H9 (cell line): ENCODE results near the gene IGF1R. TPM values are rescaled to one million over a fixed set of nuclear protein-coding genes. Genes with fewer than 3 reads are reported as not detected.
A peak's percentile ranks its signal among the peaks of the same experiment; 100 is the strongest.

Experiments
- DNase-seq: peaks from one replicate; pipeline ENCODE4 v3.0.0-alpha.2; 2017
- H2AFZ ChIP-seq: one replicate; pipeline ENCODE4 v1.6.1; 2013; ENCODE audit warnings: mild to moderate bottlenecking, low read length, control low read depth, moderate library complexity
- H2AK5ac ChIP-seq: 2 replicates; pipeline ENCODE4 v1.6.1; 2013; ENCODE audit warnings: low read length, control low read depth, mixed read lengths; ENCODE audit not compliant: insufficient read length
- H2BK120ac ChIP-seq: one replicate; pipeline ENCODE4 v1.6.1; 2013; ENCODE audit warnings: low read depth, mild to moderate bottlenecking, low read length, control low read depth, inconsistent platforms; ENCODE audit not compliant: poor library complexity, severe bottlenecking
- H2BK12ac ChIP-seq: 2 replicates; pipeline ENCODE4 v1.6.1; 2013; ENCODE audit warnings: low read length, control low read depth, mixed read lengths, low read depth; ENCODE audit not compliant: insufficient read length
- H2BK15ac ChIP-seq: 2 replicates; pipeline ENCODE4 v1.6.1; 2013; ENCODE audit warnings: low read depth, low read length, control low read depth
- H2BK20ac ChIP-seq: one replicate; pipeline ENCODE4 v1.6.1; 2013; ENCODE audit warnings: low read depth, mild to moderate bottlenecking, low read length, control low read depth, inconsistent platforms; ENCODE audit not compliant: poor library complexity, severe bottlenecking
- H2BK5ac ChIP-seq: 2 replicates; pipeline ENCODE4 v1.6.1; 2013; ENCODE audit warnings: low read length, control low read depth, mixed read lengths; ENCODE audit not compliant: insufficient read length
- H3K14ac ChIP-seq: 2 replicates; pipeline ENCODE4 v1.6.1; 2013; ENCODE audit warnings: low read length, control low read depth; ENCODE audit not compliant: insufficient read depth
- H3K18ac ChIP-seq: 2 replicates; pipeline ENCODE4 v1.6.1; 2013; ENCODE audit warnings: low read depth, mild to moderate bottlenecking, mixed read lengths, low read length, control low read depth; ENCODE audit not compliant: insufficient read length
- H3K23ac ChIP-seq: 2 replicates; pipeline ENCODE4 v1.6.1; 2013; ENCODE audit warnings: low read length, control low read depth, mixed read lengths, low read depth; ENCODE audit not compliant: insufficient read length
- H3K23me2 ChIP-seq: 2 replicates; pipeline ENCODE4 v1.6.1; 2013; ENCODE audit warnings: low read depth, mild to moderate bottlenecking, mixed read lengths, low read length, control low read depth; ENCODE audit not compliant: insufficient read length, poor library complexity, severe bottlenecking
- H3K27ac ChIP-seq: 2 replicates; pipeline ENCODE4 v1.5.1; 2013; ENCODE audit warnings: low read length, control low read depth, mixed read lengths, low read depth; ENCODE audit not compliant: insufficient read length
- H3K27me3 ChIP-seq: 2 replicates; pipeline ENCODE4 v1.6.1; 2013; ENCODE audit warnings: low read length, control low read depth, inconsistent platforms; ENCODE audit not compliant: insufficient read depth
- H3K4ac ChIP-seq: 2 replicates; pipeline ENCODE4 v1.6.1; 2013; ENCODE audit warnings: low read depth, mild to moderate bottlenecking, control low read depth, inconsistent platforms, low read length, moderate library complexity
- H3K4me1 ChIP-seq: 2 replicates; pipeline ENCODE4 v1.6.1; 2013; ENCODE audit warnings: low read length, control low read depth, inconsistent platforms; ENCODE audit not compliant: insufficient read depth
- H3K4me2 ChIP-seq: 2 replicates; pipeline ENCODE4 v1.6.1; 2013; ENCODE audit warnings: low read length, control low read depth, mixed read lengths; ENCODE audit not compliant: insufficient read length, insufficient read depth
- H3K56ac ChIP-seq: 2 replicates; pipeline ENCODE4 v1.6.1; 2013; ENCODE audit warnings: low read depth, mild to moderate bottlenecking, mixed read lengths, low read length, control low read depth; ENCODE audit not compliant: insufficient read length
- H3K79me1 ChIP-seq: 2 replicates; pipeline ENCODE4 v1.6.1; 2013; ENCODE audit warnings: low read depth, mild to moderate bottlenecking, moderate library complexity, low read length, control low read depth, inconsistent platforms; ENCODE audit not compliant: insufficient read depth, poor library complexity, severe bottlenecking
- H3K79me2 ChIP-seq: 2 replicates; pipeline ENCODE4 v1.6.1; 2013; ENCODE audit warnings: low read length, control low read depth, inconsistent platforms; ENCODE audit not compliant: insufficient read depth
- H3K9ac ChIP-seq: 2 replicates; pipeline ENCODE4 v1.6.1; 2013; ENCODE audit warnings: low read length, control low read depth, mixed read lengths; ENCODE audit not compliant: insufficient read length; ENCODE audit errors: extremely low read depth
- H3K9me3 ChIP-seq: one replicate; pipeline ENCODE4 v1.6.1; 2013; ENCODE audit warnings: low read depth, low read length, inconsistent platforms; ENCODE audit not compliant: control insufficient read depth
- H3T11ph ChIP-seq: one replicate; pipeline ENCODE4 v1.6.1; 2013; ENCODE audit warnings: mild to moderate bottlenecking, low read length, control low read depth, inconsistent platforms
- H4K20me1 ChIP-seq: one replicate; pipeline ENCODE4 v1.6.1; 2013; ENCODE audit not compliant: control insufficient read depth, insufficient read length, insufficient read depth
- H4K5ac ChIP-seq: 2 replicates; pipeline ENCODE4 v1.6.1; 2013; ENCODE audit warnings: low read depth, mild to moderate bottlenecking, mixed read lengths, low read length, control low read depth; ENCODE audit not compliant: insufficient read length
- H4K8ac ChIP-seq: replicated peaks from 2 replicates; pipeline ENCODE4 v1.6.1; 2013; ENCODE audit warnings: low read length, control low read depth, mixed read lengths, low read depth; ENCODE audit not compliant: insufficient read length
- H4K91ac ChIP-seq: 2 replicates; pipeline ENCODE4 v1.6.1; 2013; ENCODE audit warnings: low read depth, mild to moderate bottlenecking, moderate library complexity, mixed read lengths, low read length, control low read depth; ENCODE audit not compliant: insufficient read length
- H3K27ac Mint-ChIP-seq, 3 experiments: 2 replicates in 2 of 3; 3 replicates in 1 of 3; pipeline ENCODE4 v1.8.0; 2020 to 2021; ENCODE audit warnings: mixed read lengths in 3 of 3, mild to moderate bottlenecking in 1 of 3, moderate library complexity in 1 of 3
- H3K27me3 Mint-ChIP-seq: 2 replicates; pipeline ENCODE4 v1.8.0; 2021; ENCODE audit warnings: low read depth, mild to moderate bottlenecking, moderate library complexity, mixed read lengths
- H3K36me3 Mint-ChIP-seq, 3 experiments: 2 replicates in 2 of 3; 3 replicates in 1 of 3; pipeline ENCODE4 v1.8.0; 2020 to 2021; ENCODE audit warnings: low read depth in 3 of 3, mixed read lengths in 3 of 3; ENCODE audit not compliant: insufficient read depth in 1 of 3
- H3K4me1 Mint-ChIP-seq, 2 experiments: 2 replicates each; pipeline ENCODE4 v1.8.0; 2020; ENCODE audit warnings: mixed read lengths in 2 of 2
- H3K4me3 Mint-ChIP-seq, 2 experiments: 2 replicates in 1 of 2; 3 replicates in 1 of 2; pipeline ENCODE4 v1.8.0; 2020 to 2021; ENCODE audit warnings: mild to moderate bottlenecking in 2 of 2, mixed read lengths in 2 of 2, moderate library complexity in 1 of 2
- H3K9me3 Mint-ChIP-seq, 2 experiments: 2 replicates in 1 of 2; 3 replicates in 1 of 2; pipeline ENCODE4 v1.8.0; 2020; ENCODE audit warnings: mild to moderate bottlenecking in 2 of 2, mixed read lengths in 2 of 2, moderate library complexity in 1 of 2
- CTCF ChIP-seq: fragments of 200-600 bp; sonication (generic); conservative IDR thresholded peaks from 3 replicates; pipeline ENCODE4 v1.8.0; 2021; ENCODE audit warnings: antibody characterized with exemption, mild to moderate bottlenecking
- WGBS: extraction: QIAGEN DNeasy Blood & Tissue Kit; methylation state at CpG from one replicate; pipeline ENCODE4 v1.1.7; 2013; ENCODE audit warnings: missing lambda C conversion rate, low lambda C conversion rate, mixed read lengths; ENCODE audit not compliant: insufficient read length; ENCODE audit errors: extremely low coverage; 5-methylcytosine and 5-hydroxymethylcytosine counted together
- total RNA-seq: library from RNA; stranded (reverse); gene quantifications from 2 replicates; pipeline ENCODE4 v1.2.1, GENCODE V29; 2021

IGF1R gene
- total RNA-seq, 1 experiment from 2014 or later, result 70.0 TPM

GRCh38 chr15:98896002-98896721, 247.8 kb downstream of the IGF1R start:
- H2AK5ac ChIP-seq, result no peak overlapping the region
- H3K9me3 ChIP-seq, result no peaks in the 10 kb centered on the region
- H3K79me1 ChIP-seq, result peaks cover 1% of the 10 kb centered on the region
- H3K4me3 Mint-ChIP-seq, result no peak overlapping the region
- no peak overlapping the region for H3K9ac ChIP-seq
- no peak overlapping the region for H3K27ac ChIP-seq
- H3K23me2 ChIP-seq, result no peaks in the 10 kb centered on the region
- H2BK15ac ChIP-seq, result no peak overlapping the region
- H4K8ac ChIP-seq, result no peak overlapping the region
- no peaks in the 10 kb centered on the region for H3K79me2 ChIP-seq
- no peak overlapping the region for H3K56ac ChIP-seq
- DNase-seq, result no peak
- H3K27me3 Mint-ChIP-seq, result no peaks in the 10 kb centered on the region
- H4K5ac ChIP-seq, result no peak overlapping the region
- H2BK20ac ChIP-seq, result no peak overlapping the region
- no peak overlapping the region for H3K4me2 ChIP-seq
- H3K4ac ChIP-seq, result no peak overlapping the region
- H3K4me1 ChIP-seq, result peaks cover 5% of the 10 kb centered on the region; the same call in 1 of the 2 replicates
- H3K27me3 ChIP-seq, result no peaks in the 10 kb centered on the region
- H2BK12ac ChIP-seq, result no peak overlapping the region
- no peak overlapping the region for H2AFZ ChIP-seq
- peak overlapping the region in 1 of 3 experiments; percentile 46; a peak in 1 of 7 replicates for H3K27ac Mint-ChIP-seq
- no peak overlapping the region for H3K18ac ChIP-seq
- no peak overlapping the region for H2BK120ac ChIP-seq
- no peak overlapping the region for H4K91ac ChIP-seq
- no peak overlapping the region for H3K23ac ChIP-seq
- H4K20me1 ChIP-seq, result no peaks in the 10 kb centered on the region
- H3K9me3 Mint-ChIP-seq, result no peaks in the 10 kb centered on the region
- H2BK5ac ChIP-seq, result no peak overlapping the region
- no peak for TF ChIP-seq CTCF
- peaks cover 16 to 39% (median 34%) of the 10 kb centered on the region in 3 experiments; a peak in 6 of 7 replicates for H3K36me3 Mint-ChIP-seq
- no CpG with 5 or more reads among the region's 5 CpGs for WGBS
- H3T11ph ChIP-seq, result no peak overlapping the region
- H3K4me1 Mint-ChIP-seq, result peaks cover 20 to 29% of the 10 kb centered on the region in 2 experiments
- H3K14ac ChIP-seq, result no peak overlapping the region
